HG02938 (cell line): Measurements from ENCODE around the gene BICD1.

ENCODE experiments used
- ATAC-seq: cut with Tn5 transposase; IDR thresholded peaks from one replicate; pipeline ENCODE4 v1.9.1; 2021; ENCODE audit warnings: mild to moderate bottlenecking, moderate library complexity; ENCODE audit not compliant: unreplicated experiment

BICD1 gene

GRCh38 chr12:32398181-32398580 is 291.5 kb downstream of the BICD1 start:
- ATAC-seq = no peak

- ATAC-seq = peak; percentile 8
Observed at GRCh38 chr12:32398816-32399369, 292.2 kb downstream of the BICD1 start.

- peak; percentile 71 for ATAC-seq
Observed at GRCh38 chr12:32399370-32400113, 292.9 kb downstream of the BICD1 start, which contains the start of gene FGD4. Gene FGD4 (plus strand): TSS chr12:32399558.

- peak; percentile 10 for ATAC-seq
Observed at GRCh38 chr12:32400114-32400672, 293.5 kb downstream of the BICD1 start.

DNA sequence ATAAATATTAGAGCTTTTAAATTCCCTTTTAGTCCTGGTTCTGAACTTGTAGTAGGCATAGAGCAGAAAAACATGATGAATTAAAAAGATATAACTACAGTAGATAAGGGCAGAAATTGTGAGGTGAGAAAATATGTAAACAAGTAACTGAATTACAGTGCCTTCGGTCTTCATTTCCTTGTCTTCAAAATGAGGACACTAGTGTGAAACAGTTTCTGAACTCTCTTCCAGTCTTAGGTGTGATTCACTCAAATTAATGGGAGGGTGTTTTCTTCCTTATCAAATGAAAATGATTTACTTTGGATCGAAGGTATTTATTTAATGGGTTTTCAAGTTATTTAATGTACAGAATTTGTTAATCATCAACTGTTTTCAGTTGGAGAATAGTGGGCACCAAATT is 294.2 kb downstream of the BICD1 start:
- ATAC-seq = no peak

DNA sequence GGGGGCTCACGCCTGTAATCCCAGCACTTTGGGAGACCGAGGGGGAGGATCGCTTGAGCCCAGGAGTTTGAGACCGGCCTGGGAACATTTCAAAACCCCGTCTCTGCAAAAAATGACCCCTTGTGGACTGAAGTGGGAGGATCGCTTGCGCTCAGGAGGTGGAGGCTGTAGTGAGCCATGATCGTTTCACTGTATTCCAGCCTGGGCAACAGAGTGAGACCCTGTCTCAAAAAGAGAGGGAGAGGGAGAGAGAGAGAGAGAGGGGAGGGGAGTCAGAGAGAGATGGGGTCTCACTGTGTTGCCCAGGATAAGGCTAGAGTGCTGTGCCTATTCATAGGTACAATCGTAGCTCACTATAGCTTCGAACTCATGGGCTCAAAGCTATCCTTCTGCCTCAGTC is 295.5 kb downstream of the BICD1 start:
- no peak for ATAC-seq

DNA sequence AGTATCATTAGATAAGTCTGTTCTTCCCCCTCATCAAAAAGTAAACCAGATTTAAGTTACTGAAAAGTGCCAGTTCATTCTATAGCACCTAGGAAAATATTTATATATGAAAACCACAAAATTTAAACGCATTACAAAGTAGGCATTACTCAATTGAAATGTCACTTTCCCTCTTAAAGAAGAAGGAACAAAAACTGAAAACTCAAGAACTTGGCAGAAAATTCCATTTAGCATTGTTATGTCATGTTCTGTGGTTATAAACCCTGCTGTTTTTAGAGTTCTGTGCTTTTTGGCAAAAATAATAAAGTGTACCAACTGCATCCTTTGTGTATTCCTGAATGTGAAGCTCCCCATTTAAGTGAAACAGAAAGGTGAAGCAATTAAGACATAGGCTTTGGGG is 296.3 kb downstream of the BICD1 start:
- no peak for ATAC-seq

DNA sequence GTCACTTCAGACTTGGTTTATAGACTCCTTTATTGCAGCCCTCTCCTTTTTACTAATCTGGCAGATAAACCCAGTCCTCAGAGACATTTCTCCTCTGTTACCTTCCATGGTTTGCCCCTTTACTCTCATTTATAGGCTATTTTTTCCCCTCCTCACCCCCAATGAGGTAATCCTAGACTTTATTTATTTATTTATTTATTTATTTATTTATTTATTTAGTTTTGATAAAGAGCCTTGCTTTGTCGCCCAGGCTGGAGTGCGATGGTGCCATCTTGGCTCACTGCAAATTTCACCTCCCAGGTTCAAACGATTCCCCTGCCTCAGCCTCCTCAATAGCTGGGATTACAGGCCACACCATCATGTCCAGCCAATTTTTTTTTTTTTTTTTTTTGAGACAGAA is 301.1 kb downstream of the BICD1 start:
- ATAC-seq = no peak

DNA sequence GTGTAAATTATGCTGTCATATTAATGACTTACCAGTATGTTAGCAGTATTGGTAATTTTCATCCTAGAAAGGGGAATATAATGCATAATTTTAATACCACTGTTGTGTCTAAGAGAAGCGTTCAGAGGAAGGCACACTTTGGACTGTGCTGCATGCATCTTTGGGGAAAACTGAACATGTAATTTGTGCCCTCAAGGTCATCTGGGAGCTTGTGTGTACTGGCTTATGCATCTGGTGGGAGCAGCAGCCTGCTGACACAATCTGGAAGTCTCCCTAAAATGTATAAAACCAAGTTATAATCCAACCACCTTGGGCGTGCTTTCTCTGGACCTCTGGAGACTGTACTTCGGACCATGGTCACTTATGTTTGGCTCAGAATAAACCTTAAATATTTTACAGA is 306.8 kb downstream of the BICD1 start:
- no peak for ATAC-seq

DNA sequence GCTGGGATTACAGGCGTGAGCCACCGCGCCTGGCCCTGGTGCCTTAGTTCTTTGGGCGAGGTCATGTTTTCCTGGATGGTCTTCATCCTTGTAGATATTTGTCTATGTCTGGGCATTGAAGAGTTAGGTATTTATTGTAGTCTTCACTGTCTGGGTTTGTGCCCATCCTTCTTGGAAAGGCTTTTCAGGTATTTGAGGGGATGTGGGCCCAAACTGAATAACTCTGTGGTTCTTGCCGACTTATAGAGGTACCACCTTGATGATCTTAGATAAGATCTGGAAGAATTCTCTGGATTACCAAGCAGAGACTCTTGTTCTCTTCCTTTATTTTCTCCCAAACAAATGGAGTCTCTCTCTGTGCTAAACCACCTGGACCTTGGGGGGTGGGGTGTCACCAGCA is 311.6 kb downstream of the BICD1 start:
- no peak for ATAC-seq

GRCh38 chr12:32418903-32419519 is 312.4 kb downstream of the BICD1 start:
- no peak for ATAC-seq

DNA sequence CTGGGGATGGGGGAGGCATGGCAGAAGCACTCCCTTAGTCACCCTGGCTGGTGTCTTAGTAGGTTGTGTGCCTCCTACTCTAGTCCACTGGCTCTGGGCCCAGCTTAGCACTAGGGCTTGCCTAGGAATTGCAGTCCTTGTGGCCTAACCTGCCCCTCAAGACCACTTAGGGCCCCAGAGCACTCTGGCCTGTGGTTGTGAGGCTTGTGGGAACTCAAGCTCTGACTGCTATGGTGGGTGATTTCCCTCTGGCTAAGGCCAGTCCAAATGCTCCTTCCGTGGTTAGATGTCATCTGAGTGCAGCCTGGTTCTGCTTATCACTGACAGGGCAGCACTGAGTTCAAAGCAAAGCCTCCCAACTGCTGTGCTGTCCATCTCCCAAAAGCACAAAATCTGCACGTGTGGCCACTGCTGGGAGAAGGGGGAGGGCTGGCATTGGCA is 312.9 kb downstream of the BICD1 start:
- ATAC-seq = peak; percentile 59

GRCh38 chr12:32420356-32420755 is 313.7 kb downstream of the BICD1 start:
- ATAC-seq = no peak

DNA sequence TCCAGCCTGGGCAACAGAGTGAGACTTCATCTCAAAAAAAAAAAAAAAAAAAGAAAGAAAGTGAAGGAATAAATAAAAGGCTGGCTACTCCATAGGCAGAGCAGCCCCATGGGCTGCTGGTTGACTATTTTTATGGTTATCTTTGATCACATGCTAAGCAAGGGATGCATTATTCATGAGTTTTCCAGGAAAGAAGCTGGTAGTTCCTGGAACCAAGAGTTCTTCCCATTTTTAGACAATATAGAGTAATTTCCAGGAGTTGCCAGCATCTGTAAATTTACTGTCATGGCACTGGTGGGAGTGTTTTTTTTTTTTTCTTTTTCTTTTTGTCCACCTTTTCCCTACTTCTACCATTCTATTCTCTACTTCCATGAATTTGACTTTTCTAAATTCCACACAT is 316.9 kb downstream of the BICD1 start:
- ATAC-seq = no peak

GRCh38 chr12:32431025-32431424 is 324.4 kb downstream of the BICD1 start:
- ATAC-seq = no peak
